ENCODE data around the gene ROBO3. TPM values are rescaled to one million over a fixed set of nuclear protein-coding genes. Genes with fewer than 3 reads are reported as not detected.

The ROBO3 gene
- 10 to 100 TPM; 11.1 to 11.5 TPM for total RNA-seq
- long read RNA-seq, partial matches to known transcripts: 1 of 4 reads
- long read RNA-seq, other reads (novel, unspliced or antisense): 2 of 4 reads

- DNase-seq: no peak
- ATAC-seq: no peak
Observed at GRCh38 chr11:124865181-124865901, at the start of gene ROBO3. ROBO3 (plus strand) TSS chr11:124865432; CDS start chr11:124865578, 146 bp downstream.

GRCh38 chr11:124817036-124817435 is 48.2 kb upstream of the ROBO3 start:
- intact Hi-C loops (cut with DNase I): no loop called here
- ATAC-seq: no peak
- no peak for DNase-seq

More at GRCh38 chr11:124865181-124865901, at the start of gene ROBO3:
- intact Hi-C loops (cut with DNase I): no loop called here

- intact Hi-C loops (cut with DNase I): no loop called here
- DNase-seq (no peak), ATAC-seq (no peak)
Observed at GRCh38 chr11:124821995-124822730, 43.1 kb upstream of the ROBO3 start.

- ATAC-seq (no peak), DNase-seq (no peak)
- intact Hi-C loops (cut with DNase I): no loop called here
Observed at GRCh38 chr11:124823512-124824376, 41.5 kb upstream of the ROBO3 start.

- DNase-seq (no peak), ATAC-seq (no peak)
- intact Hi-C loops (cut with DNase I): no loop called here
Observed at GRCh38 chr11:124825876-124826275, 39.4 kb upstream of the ROBO3 start.

GRCh38 chr11:124829986-124830385 is 35.2 kb upstream of the ROBO3 start:
- DNase-seq (no peak), ATAC-seq (no peak)
- intact Hi-C loops (cut with DNase I): no loop called here

GRCh38 chr11:124830749-124831148 is 34.5 kb upstream of the ROBO3 start:
- intact Hi-C loops (cut with DNase I): no loop called here
- ATAC-seq (no peak), DNase-seq (no peak)

- DNase-seq: no peak
- intact Hi-C loops (cut with DNase I): no loop called here
- no peak for ATAC-seq
Observed at GRCh38 chr11:124831897-124832296, 33.3 kb upstream of the ROBO3 start.

- ATAC-seq (no peak), DNase-seq (no peak)
- intact Hi-C loops (cut with DNase I): no loop called here
Observed at GRCh38 chr11:124832571-124832970, 32.7 kb upstream of the ROBO3 start.

GRCh38 chr11:124834526-124835180 is 30.6 kb upstream of the ROBO3 start:
- DNase-seq: no peak
- ATAC-seq: no peak
- intact Hi-C loops (cut with DNase I): loop anchor here (5.0 kb wide), 3 partner anchors 72 to 192 kb away; partner anchors contain the start of gene ESAM (in 1 of the 2)

- ATAC-seq (no peak), DNase-seq (no peak)
- intact Hi-C loops (cut with DNase I): loop anchor here (2.0 to 5.0 kb wide), 4 partner anchors 74 to 194 kb away; partner anchors contain the start of genes ESAM (in 1 of the 2), SIAE (in 1 of the 2) and SPA17 (in 1 of the 2)
Observed at GRCh38 chr11:124835918-124836317, 29.3 kb upstream of the ROBO3 start.

- no peak for DNase-seq
- intact Hi-C loops (cut with DNase I): loop anchor here (2.0 to 5.0 kb wide), 4 partner anchors 75 to 195 kb away; partner anchors contain the start of genes ESAM (in 1 of the 2), SIAE (in 1 of the 2) and SPA17 (in 1 of the 2)
- ATAC-seq: peak; percentile 60 to 71
Observed at GRCh38 chr11:124837491-124837856, 27.8 kb upstream of the ROBO3 start.

- DNase-seq: no peak
- intact Hi-C loops (cut with DNase I): loop anchor here (5.0 kb wide), 3 partner anchors 76 to 196 kb away; partner anchors contain the start of gene ESAM (in 1 of the 2)
- no peak for ATAC-seq
Observed at GRCh38 chr11:124838805-124839127, 26.5 kb upstream of the ROBO3 start.

- DNase-seq: no peak
- intact Hi-C loops (cut with DNase I): loop anchor here (5.0 kb wide), 3 partner anchors 77 to 197 kb away; partner anchors contain the start of gene ESAM (in 1 of the 2)
- peak in 1 of 2 donors; percentile 7 for ATAC-seq
Observed at GRCh38 chr11:124839128-124839971, 25.9 kb upstream of the ROBO3 start.

- intact Hi-C loops (cut with DNase I): loop anchor here (5.0 kb wide), 3 partner anchors 78 to 198 kb away; partner anchors contain the start of gene ESAM (in 1 of the 2)
- ATAC-seq (no peak), DNase-seq (no peak)
Observed at GRCh38 chr11:124839972-124840621, 25.1 kb upstream of the ROBO3 start.

- no peak for DNase-seq
- intact Hi-C loops (cut with DNase I): no loop called here
- ATAC-seq: no peak
Observed at GRCh38 chr11:124840666-124841065, 24.6 kb upstream of the ROBO3 start.

- DNase-seq (no peak), ATAC-seq (no peak)
- intact Hi-C loops (cut with DNase I): no loop called here
Observed at GRCh38 chr11:124841201-124841600, 24.0 kb upstream of the ROBO3 start.
